Subcutaneous abdominal adipose tissue (tissue), 5 donors: ENCODE measurements around the gene UGGT1.
"Not testable (repeated sequence)": the region's sequence is repeated elsewhere in the genome, so short reads cannot be mapped to it uniquely, and the experiment has no call there.

Experiments
- H3K27ac ChIP-seq: one replicate; pipeline ENCODE4 v1.7.0; 2013; ENCODE audit warnings: low read depth, mild to moderate bottlenecking, inconsistent platforms, low read length, moderate library complexity
- H3K27me3 ChIP-seq, 5 donors: one replicate each; pipeline ENCODE4 v1.7.0; 2013; ENCODE audit warnings: low read length in 5 of 5, inconsistent platforms in 1 of 5; ENCODE audit not compliant: control insufficient read depth in 5 of 5, insufficient read depth in 4 of 5
- H3K36me3 ChIP-seq, 5 donors: one replicate each; pipeline ENCODE4 v1.7.0; 2013; ENCODE audit warnings: low read length in 5 of 5; ENCODE audit not compliant: control insufficient read depth in 5 of 5, insufficient read depth in 5 of 5
- H3K4me1 ChIP-seq, 5 donors: one replicate each; pipeline ENCODE4 v1.7.0; 2013; ENCODE audit warnings: low read length in 5 of 5, mild to moderate bottlenecking in 3 of 5, moderate library complexity in 1 of 5; ENCODE audit not compliant: control insufficient read depth in 5 of 5, insufficient read depth in 5 of 5
- H3K4me3 ChIP-seq, 5 donors: one replicate each; pipeline ENCODE4 v1.7.0; 2013; ENCODE audit warnings: low read length in 5 of 5, low read depth in 1 of 5
- H3K9ac ChIP-seq, 5 donors: one replicate each; pipeline ENCODE4 v1.7.0; 2013; ENCODE audit warnings: low read length in 5 of 5, mild to moderate bottlenecking in 4 of 5, moderate library complexity in 3 of 5
- H3K9me3 ChIP-seq, 5 donors: one replicate each; pipeline ENCODE4 v1.7.0; 2013; ENCODE audit warnings: low read length in 5 of 5; ENCODE audit not compliant: control insufficient read depth in 5 of 5
- donor health status: healthy.
- donor health status: healthy.
- donor health status: healthy.
- donor health status: healthy.
- donor health status: healthy.

Gene UGGT1

DNA sequence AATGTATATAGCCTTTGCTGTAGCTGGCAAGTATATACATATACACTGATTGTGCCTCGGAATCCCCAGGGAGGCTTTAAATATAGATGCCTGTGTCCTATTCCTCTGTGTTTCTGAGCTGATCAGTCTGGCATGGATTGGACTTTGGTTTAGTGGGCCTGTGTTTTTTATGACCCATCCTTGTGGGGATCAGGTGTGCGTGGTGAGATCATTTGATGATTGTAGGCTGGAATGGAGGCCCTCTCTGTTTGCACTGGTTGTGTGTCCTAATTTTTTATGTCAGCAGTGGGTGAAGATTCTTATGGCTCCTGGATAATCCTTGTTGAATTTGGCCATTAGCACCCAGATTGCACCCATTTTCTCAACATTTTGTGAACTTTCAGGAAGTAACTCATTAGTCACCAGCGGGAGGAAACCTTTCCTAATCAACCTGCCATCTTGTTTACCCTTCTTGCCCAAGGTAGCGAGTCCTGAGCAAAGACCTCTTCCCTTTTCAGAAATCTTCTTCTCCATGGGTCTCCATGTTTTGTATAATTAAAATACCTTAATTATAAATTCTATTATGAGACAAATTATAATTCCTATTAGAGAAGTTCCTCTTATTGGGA lies 75.8 kb downstream of the UGGT1 start:
- no peak overlapping the region for H3K4me3 ChIP-seq
- H3K4me1 ChIP-seq, result peaks cover 0 to 6% (median 4%) of the 10 kb centered on the region in 5 donors
- no peak overlapping the region for H3K9ac ChIP-seq
- H3K27me3 ChIP-seq, result no peaks in the 10 kb centered on the region
- no peak overlapping the region for H3K27ac ChIP-seq
- H3K36me3 ChIP-seq, result peaks cover 20 to 78% (median 59%) of the 10 kb centered on the region in 5 donors
- H3K9me3 ChIP-seq, result no peaks in the 10 kb centered on the region

DNA sequence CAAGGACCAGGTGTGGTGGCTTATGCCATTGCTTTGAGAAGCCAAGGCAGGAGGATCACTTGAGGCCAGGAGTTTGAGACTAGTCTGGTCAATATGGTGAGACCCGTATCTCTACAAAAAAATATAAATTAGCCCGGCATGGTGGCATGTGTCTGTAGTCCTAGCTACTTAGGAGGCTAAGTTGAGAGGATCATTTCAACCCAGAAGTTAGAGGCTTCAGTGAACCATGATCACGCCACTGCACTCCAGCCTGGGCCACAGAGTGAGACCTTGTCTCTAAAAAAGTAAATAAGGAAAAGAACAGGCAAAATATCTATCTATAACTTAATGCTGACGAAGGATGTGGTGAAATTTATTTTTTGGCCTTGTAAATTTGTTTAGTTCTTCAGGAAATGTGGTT lies 78.1 kb downstream of the UGGT1 start:
- Histone ChIP-seq H3K4me3 (no peak overlapping the region), H3K9ac (no peak overlapping the region), H3K9me3 (no peaks in the 10 kb centered on the region), H3K27me3 (no peaks in the 10 kb centered on the region), H3K4me1 (no peaks in the 10 kb centered on the region), H3K27ac (no peak overlapping the region), H3K36me3 (peaks cover 38 to 92% (median 78%) of the 10 kb centered on the region in 5 donors)

DNA sequence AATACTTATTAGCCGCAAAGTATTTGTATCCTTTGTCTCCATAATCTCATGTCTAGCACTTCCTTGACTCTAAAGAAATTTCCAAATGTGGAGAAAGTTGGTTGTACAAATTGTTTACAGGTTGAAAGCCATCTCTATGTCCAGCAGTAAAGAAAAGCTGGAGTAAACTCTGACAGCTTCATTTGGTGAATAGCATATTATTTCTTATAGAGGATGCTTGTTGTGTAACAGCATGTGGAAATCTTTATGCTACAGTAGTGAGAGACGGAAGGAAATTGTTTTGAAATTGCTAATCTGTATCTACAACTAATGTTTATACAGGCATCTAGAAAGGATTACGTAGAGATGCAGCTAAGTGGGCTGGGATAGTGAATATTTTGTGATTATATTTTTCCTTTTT lies 78.5 kb downstream of the UGGT1 start:
- Histone ChIP-seq H3K27me3 (no peaks in the 10 kb centered on the region), H3K9me3 (no peaks in the 10 kb centered on the region), H3K9ac (no peak overlapping the region), H3K36me3 (peaks cover 38 to 95% (median 79%) of the 10 kb centered on the region in 5 donors), H3K27ac (no peak overlapping the region), H3K4me3 (no peak overlapping the region), H3K4me1 (no peaks in the 10 kb centered on the region)

- Histone ChIP-seq H3K36me3 (peaks cover 40 to 95% (median 80%) of the 10 kb centered on the region in 5 donors), H3K27me3 (no peaks in the 10 kb centered on the region), H3K9ac (no peak overlapping the region)
Observed at GRCh38 chr2:128169933-128170709, 79.1 kb downstream of the UGGT1 start.

DNA sequence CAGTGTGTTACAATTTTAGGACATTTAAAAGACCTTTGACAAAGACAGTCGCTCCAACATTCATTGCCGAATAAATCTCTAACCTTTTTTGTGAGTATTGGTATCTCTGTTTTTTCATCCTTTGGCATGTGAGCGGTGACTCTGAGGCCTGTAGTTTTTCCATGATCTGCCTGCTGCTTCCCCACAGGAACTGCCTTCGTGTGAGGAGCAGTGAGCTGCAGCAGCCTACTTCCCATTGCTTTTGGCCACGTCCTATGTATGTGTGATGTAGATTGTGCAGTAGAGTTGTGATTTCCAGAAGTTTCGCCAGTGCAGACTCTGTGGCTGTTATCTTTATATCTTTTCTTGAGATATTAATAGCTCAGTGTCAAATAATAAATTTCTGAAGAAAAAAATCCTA lies 79.8 kb downstream of the UGGT1 start:
- Histone ChIP-seq H3K4me1 (no peaks in the 10 kb centered on the region), H3K9me3 (no peaks in the 10 kb centered on the region), H3K36me3 (peaks cover 44 to 95% (median 82%) of the 10 kb centered on the region in 5 donors), H3K4me3 (no peak overlapping the region), H3K27me3 (no peaks in the 10 kb centered on the region), H3K27ac (no peak overlapping the region), H3K9ac (no peak overlapping the region)

More at GRCh38 chr2:128169933-128170709, 79.1 kb downstream of the UGGT1 start:
- no peaks in the 10 kb centered on the region for H3K9me3 ChIP-seq
- no peaks in the 10 kb centered on the region for H3K4me1 ChIP-seq
- H3K4me3 ChIP-seq, result no peak overlapping the region
- no peak overlapping the region for H3K27ac ChIP-seq

DNA sequence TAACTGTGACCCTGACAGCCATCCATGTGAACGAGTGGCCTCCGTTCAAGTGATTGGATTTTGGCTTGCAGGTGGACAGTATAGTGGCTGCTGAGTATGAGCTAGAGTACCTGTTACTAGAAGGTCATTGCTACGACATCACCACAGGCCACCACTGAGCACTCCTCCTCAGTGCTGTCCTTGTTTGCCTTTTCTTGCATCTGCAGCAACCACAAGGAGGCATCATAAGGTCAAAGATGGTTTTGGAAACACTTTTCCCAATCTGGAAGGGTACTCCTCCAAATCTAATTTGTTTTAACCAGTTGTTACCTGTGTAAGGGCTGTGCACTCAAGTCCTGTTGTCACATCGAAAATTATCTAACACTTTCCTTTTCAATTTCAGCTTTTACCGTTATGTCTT lies 81.2 kb downstream of the UGGT1 start:
- Histone ChIP-seq H3K36me3 (peaks cover 48 to 95% (median 82%) of the 10 kb centered on the region in 5 donors), H3K9me3 (no peaks in the 10 kb centered on the region), H3K27me3 (no peaks in the 10 kb centered on the region), H3K4me1 (no peaks in the 10 kb centered on the region), H3K9ac (no peak overlapping the region), H3K27ac (no peak overlapping the region), H3K4me3 (no peak overlapping the region)

GRCh38 chr2:128174067-128174466 lies 83.1 kb downstream of the UGGT1 start:
- not testable (repeated sequence) for H3K27me3 ChIP-seq, H3K4me3 ChIP-seq, H3K27ac ChIP-seq, H3K9ac ChIP-seq, H3K4me1 ChIP-seq, H3K9me3 ChIP-seq
- peaks cover 64 to 98% (median 87%) of the 10 kb centered on the region in 5 donors for H3K36me3 ChIP-seq

- Histone ChIP-seq H3K4me1 (no peaks in the 10 kb centered on the region), H3K9me3 (no peaks in the 10 kb centered on the region), H3K27ac (no peak overlapping the region), H3K4me3 (no peak overlapping the region), H3K36me3 (peaks cover 65 to 96% (median 89%) of the 10 kb centered on the region in 5 donors), H3K9ac (peak overlapping the region in 1 of 5 donors; percentile 19), H3K27me3 (no peaks in the 10 kb centered on the region)
Observed at GRCh38 chr2:128177315-128177714, 86.3 kb downstream of the UGGT1 start.

GRCh38 chr2:128178149-128178649 lies 87.2 kb downstream of the UGGT1 start:
- H3K4me1 ChIP-seq, result no peaks in the 10 kb centered on the region
- H3K4me3 ChIP-seq, result no peak overlapping the region
- no peak overlapping the region for H3K9ac ChIP-seq
- H3K27ac ChIP-seq, result no peak overlapping the region
- no peaks in the 10 kb centered on the region for H3K27me3 ChIP-seq
- H3K36me3 ChIP-seq, result peaks cover 61 to 91% (median 80%) of the 10 kb centered on the region in 5 donors
- no peaks in the 10 kb centered on the region for H3K9me3 ChIP-seq
